Adrenal gland (tissue), 5 donors: ENCODE measurements around the gene TTC39B.

Source experiments
- POLR2A ChIP-seq, 2 donors: fragments of 450-650 bp; IDR thresholded peaks; one replicate each; pipeline ENCODE4 v1.6.1; 2017; ENCODE audit warnings: antibody characterized with exemption in 2 of 2, mild to moderate bottlenecking in 2 of 2, moderate library complexity in 1 of 2
- TF ChIP-seq, protein P1 (sequence below), 6 experiments: fragments of 450-650 bp in 4 of 6; fragments of 200-600 bp in 2 of 6; sonication (generic) in 1 of 6; IDR thresholded peaks; 1 replicate in 5 of 6; 2 replicates in 1 of 6; pipeline versions ENCODE4 v1.5.1 to v1.8.0; 2016 to 2021; ENCODE audit warnings: antibody characterized with exemption in 6 of 6, mild to moderate bottlenecking in 2 of 6, moderate library complexity in 1 of 6
- donor health status: DM: no; HTN: no; CAD: no.

DNA sequence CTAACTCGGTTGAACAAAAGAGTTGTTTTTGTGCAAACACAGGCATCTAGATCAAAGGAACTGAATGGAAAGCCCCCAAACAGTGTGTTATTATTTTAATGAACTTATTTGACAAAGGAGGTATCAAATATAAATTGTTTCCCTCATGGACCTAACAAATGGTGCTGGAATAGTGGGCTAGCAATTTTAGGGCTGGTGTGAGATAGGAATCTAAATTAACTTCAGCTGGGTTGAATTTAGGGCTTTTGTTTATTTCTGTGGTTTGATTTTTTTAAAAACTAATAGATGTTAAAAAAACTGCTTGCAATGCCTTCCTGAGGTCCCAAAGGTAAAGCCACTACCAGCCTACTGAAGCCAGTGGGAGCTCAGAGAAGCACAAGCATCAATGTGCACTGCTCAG is 42.1 kb downstream of the TTC39B start:
- no peak for TF ChIP-seq POLR2A (IDR thresholded peaks at IDR 0.05)
- TF ChIP-seq, protein P1, sequence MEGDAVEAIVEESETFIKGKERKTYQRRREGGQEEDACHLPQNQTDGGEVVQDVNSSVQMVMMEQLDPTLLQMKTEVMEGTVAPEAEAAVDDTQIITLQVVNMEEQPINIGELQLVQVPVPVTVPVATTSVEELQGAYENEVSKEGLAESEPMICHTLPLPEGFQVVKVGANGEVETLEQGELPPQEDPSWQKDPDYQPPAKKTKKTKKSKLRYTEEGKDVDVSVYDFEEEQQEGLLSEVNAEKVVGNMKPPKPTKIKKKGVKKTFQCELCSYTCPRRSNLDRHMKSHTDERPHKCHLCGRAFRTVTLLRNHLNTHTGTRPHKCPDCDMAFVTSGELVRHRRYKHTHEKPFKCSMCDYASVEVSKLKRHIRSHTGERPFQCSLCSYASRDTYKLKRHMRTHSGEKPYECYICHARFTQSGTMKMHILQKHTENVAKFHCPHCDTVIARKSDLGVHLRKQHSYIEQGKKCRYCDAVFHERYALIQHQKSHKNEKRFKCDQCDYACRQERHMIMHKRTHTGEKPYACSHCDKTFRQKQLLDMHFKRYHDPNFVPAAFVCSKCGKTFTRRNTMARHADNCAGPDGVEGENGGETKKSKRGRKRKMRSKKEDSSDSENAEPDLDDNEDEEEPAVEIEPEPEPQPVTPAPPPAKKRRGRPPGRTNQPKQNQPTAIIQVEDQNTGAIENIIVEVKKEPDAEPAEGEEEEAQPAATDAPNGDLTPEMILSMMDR (IDR thresholded peaks at IDR 0.05) = no peak
